PFSK-1 (cell line): Measurements from ENCODE around the gene ZIC1.

Experiments used
- FOXP2 ChIP-seq: optimal IDR thresholded peaks from 2 replicates; pipeline ENCODE3; 2011; ENCODE audit warnings: borderline replicate concordance, control low read depth, inconsistent platforms; ENCODE audit not compliant: insufficient read depth; ENCODE audit errors: extremely low read length, extremely low read depth
- POLR2AphosphoS5 ChIP-seq: IDR thresholded peaks from 2 replicates; pipeline ENCODE4 v1.6.1; 2012; ENCODE audit warnings: low read depth, mild to moderate bottlenecking, control low read depth, low read length, moderate library complexity
- REST ChIP-seq, 2 experiments: IDR thresholded peaks; 2 replicates each; pipeline versions ENCODE4 v1.6.1 to v1.8.0; 2011 to 2012; ENCODE audit warnings: low read depth in 2 of 2, low read length in 2 of 2, control low read depth in 1 of 2, inconsistent platforms in 1 of 2, mild to moderate bottlenecking in 1 of 2, moderate library complexity in 1 of 2; ENCODE audit not compliant: insufficient read depth in 1 of 2
- SIN3A ChIP-seq: IDR thresholded peaks from 2 replicates; pipeline ENCODE4 v1.6.1; 2012; ENCODE audit warnings: mild to moderate bottlenecking, low read length, moderate library complexity, borderline replicate concordance; ENCODE audit not compliant: insufficient read depth
- TAF1 ChIP-seq: IDR thresholded peaks from 2 replicates; pipeline ENCODE4 v1.6.1; 2012; ENCODE audit warnings: low read length, control low read depth, borderline replicate concordance; ENCODE audit not compliant: insufficient read depth

ZIC1 gene

GRCh38 chr3:147410526-147411237 is 1.5 kb downstream of the ZIC1 start:
- no peak for TF ChIP-seq POLR2AphosphoS5
- TF ChIP-seq FOXP2 = no peak
- no peak for TF ChIP-seq TAF1
- 0 out of 2 replicates have a peak, but pooled peaks have one; percentile 27 for TF ChIP-seq SIN3A
- no peak for TF ChIP-seq REST (IDR thresholded peaks at IDR 0.05; ENCODE audit: insufficient read depth in 1 of 2, low read depth in 2 of 2, low read length in 2 of 2)

GRCh38 chr3:147411238-147411814 is 2.2 kb downstream of the ZIC1 start:
- no peak for TF ChIP-seq REST (IDR thresholded peaks at IDR 0.05; ENCODE audit: insufficient read depth in 1 of 2, low read depth in 2 of 2, low read length in 2 of 2)
- TF ChIP-seq TAF1 = no peak
- 0 out of 2 replicates have a peak, but pooled peaks have one; percentile 19 for TF ChIP-seq SIN3A

GRCh38 chr3:147411815-147412241 is 2.7 kb downstream of the ZIC1 start:
- TF ChIP-seq FOXP2 = no peak
- no peak for TF ChIP-seq REST (IDR thresholded peaks at IDR 0.05; ENCODE audit: insufficient read depth in 1 of 2, low read depth in 2 of 2, low read length in 2 of 2)
- no peak for TF ChIP-seq SIN3A
- TF ChIP-seq TAF1 = no peak
- no peak for TF ChIP-seq POLR2AphosphoS5

GRCh38 chr3:147412261-147412916 is 3.2 kb downstream of the ZIC1 start:
- TF ChIP-seq POLR2AphosphoS5 (no peak), REST (IDR thresholded peaks at IDR 0.05; ENCODE audit: insufficient read depth in 1 of 2, low read depth in 2 of 2, low read length in 2 of 2) (no peak), TAF1 (no peak)
